Right lobe of liver (tissue), 4 donors: ENCODE results near the gene ZC3H6.

Experiments used
- CTCF ChIP-seq, 4 donors: fragments of 200-600 bp in 3 of 4; fragments of 450-650 bp in 1 of 4; IDR thresholded peaks; one replicate each; pipeline versions ENCODE4 v1.5.1 to v1.8.0; 2016 to 2022; ENCODE audit warnings: antibody characterized with exemption in 4 of 4, mild to moderate bottlenecking in 2 of 4
- POLR2A ChIP-seq: fragments of 450-650 bp; IDR thresholded peaks from one replicate; pipeline ENCODE4 v1.6.1; 2017; ENCODE audit warnings: antibody characterized with exemption, mild to moderate bottlenecking
- donor health status: DM: no; HTN: no; CAD: no.
- donor health status: DM: no; HTN: no; CAD: no.
- donor health status: DM: no; HTN: yes; CAD: no.

GRCh38 chr2:112260295-112260625, 15.1 kb upstream of the ZC3H6 start:
- TF ChIP-seq CTCF (IDR thresholded peaks at IDR 0.05), result no peak
- TF ChIP-seq POLR2A, result no peak
